BJ (cell line): ENCODE measurements around the gene NEGR1. TPM values are rescaled to one million over a fixed set of nuclear protein-coding genes. Genes with fewer than 3 reads are reported as not detected.

Experiments used
- CTCF ChIA-PET: fragments of 350-600 bp; formaldehyde crosslinking; extraction: SDS; loops from one replicate; lab custom pipeline; 2021; ENCODE audit warnings: antibody characterized with exemption, inconsistent platforms; lab: Yijun Ruan, JAX
- POLR2A ChIA-PET: fragments of 300-600 bp; sonication (Branson Sonifier 250); formaldehyde crosslinking; extraction: SDS; loops from one replicate; lab custom pipeline; 2021; ENCODE audit warnings: antibody characterized with exemption; lab: Charles Lee
- DNase-seq: peaks from one replicate; pipeline ENCODE4 v3.0.0-alpha.2; 2011; ENCODE audit warnings: low read depth
- H3K27me3 ChIP-seq: 2 replicates; pipeline ENCODE4 v1.6.0; 2011; ENCODE audit warnings: low read length; ENCODE audit not compliant: control insufficient read depth, insufficient read depth
- H3K36me3 ChIP-seq: 2 replicates; pipeline ENCODE4 v1.5.1; 2011; ENCODE audit warnings: low read length; ENCODE audit not compliant: control insufficient read depth, insufficient read depth
- H3K4me3 ChIP-seq: 2 replicates; pipeline ENCODE4 v1.5.1; 2011; ENCODE audit warnings: low read depth, mild to moderate bottlenecking, control low read depth, low read length
- polyA plus RNA-seq: library from polyadenylated mRNA; depleted of rRNA; stranded (reverse); fragments of >200 nt; gene quantifications from 2 replicates; pipeline ENCODE4 v1.2.3, GENCODE V29; 2011
- TF ChIP-seq, protein P1 (sequence below): IDR thresholded peaks from 2 replicates; pipeline ENCODE4 v1.5.1; 2011; ENCODE audit warnings: low read depth, mild to moderate bottlenecking, control low read depth, inconsistent platforms, low read length, moderate library complexity; ENCODE audit not compliant: insufficient read depth

NEGR1 gene
- polyA plus RNA-seq, 1 experiment = 15.4 TPM

DNA sequence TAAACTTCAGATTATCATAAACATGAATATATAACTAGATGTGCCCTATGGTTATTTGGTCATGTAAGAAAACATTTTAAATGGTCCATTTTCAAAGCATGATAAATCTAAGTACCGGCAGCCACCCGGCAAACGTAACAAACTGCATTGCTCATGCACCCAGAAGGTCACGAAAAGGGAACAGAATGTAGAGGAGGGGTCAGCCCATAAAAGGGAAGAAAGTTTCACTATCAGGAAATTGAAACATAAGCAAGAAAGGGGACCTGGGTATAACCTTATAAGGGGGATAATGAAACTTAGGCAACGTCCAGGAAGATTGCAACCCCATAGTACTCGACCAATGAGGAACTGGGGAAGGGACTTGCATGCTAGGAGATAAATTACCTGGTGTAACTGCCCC is 780.3 kb downstream of the NEGR1 start:
- ChIA-PET CTCF (no interaction called here), POLR2A (interaction anchor here (0.6 kb wide), 1 partner anchor 17 kb away, joined by 7 read pairs; no protein-coding TSS in a partner anchor)

DNA sequence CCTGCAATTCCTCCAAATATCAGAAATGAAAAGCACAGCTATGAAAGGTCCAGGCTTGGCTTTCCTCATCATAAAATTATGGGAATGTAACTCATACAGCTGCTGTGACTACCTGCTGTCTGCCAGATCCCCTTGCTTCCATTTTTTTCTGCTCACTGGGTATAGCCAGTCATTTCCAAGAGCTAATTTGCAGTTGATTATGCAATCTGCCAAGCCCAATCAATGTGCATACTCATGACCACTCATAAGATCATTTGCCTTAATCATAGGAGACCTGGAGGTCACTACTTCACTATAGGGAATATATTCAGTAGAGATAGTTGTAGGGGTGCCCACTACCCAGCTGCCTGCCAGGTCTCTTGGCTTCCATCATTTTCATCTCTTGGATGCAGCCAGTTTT is 783.8 kb downstream of the NEGR1 start:
- ChIA-PET CTCF (no interaction called here), POLR2A (no interaction called here)
- H3K27me3 ChIP-seq = no peaks in the 10 kb centered on the region
- no peak overlapping the region for H3K4me3 ChIP-seq
- TF ChIP-seq, protein P1, sequence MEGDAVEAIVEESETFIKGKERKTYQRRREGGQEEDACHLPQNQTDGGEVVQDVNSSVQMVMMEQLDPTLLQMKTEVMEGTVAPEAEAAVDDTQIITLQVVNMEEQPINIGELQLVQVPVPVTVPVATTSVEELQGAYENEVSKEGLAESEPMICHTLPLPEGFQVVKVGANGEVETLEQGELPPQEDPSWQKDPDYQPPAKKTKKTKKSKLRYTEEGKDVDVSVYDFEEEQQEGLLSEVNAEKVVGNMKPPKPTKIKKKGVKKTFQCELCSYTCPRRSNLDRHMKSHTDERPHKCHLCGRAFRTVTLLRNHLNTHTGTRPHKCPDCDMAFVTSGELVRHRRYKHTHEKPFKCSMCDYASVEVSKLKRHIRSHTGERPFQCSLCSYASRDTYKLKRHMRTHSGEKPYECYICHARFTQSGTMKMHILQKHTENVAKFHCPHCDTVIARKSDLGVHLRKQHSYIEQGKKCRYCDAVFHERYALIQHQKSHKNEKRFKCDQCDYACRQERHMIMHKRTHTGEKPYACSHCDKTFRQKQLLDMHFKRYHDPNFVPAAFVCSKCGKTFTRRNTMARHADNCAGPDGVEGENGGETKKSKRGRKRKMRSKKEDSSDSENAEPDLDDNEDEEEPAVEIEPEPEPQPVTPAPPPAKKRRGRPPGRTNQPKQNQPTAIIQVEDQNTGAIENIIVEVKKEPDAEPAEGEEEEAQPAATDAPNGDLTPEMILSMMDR = no peak
- DNase-seq = no peak
- H3K36me3 ChIP-seq = no peaks in the 10 kb centered on the region

More for the DNA sequence above, 780.3 kb downstream of the NEGR1 start:
- DNase-seq = no peak
- Histone ChIP-seq H3K27me3 (no peaks in the 10 kb centered on the region), H3K36me3 (no peaks in the 10 kb centered on the region), H3K4me3 (no peak overlapping the region)
- TF ChIP-seq, protein P1 = no peak

DNA sequence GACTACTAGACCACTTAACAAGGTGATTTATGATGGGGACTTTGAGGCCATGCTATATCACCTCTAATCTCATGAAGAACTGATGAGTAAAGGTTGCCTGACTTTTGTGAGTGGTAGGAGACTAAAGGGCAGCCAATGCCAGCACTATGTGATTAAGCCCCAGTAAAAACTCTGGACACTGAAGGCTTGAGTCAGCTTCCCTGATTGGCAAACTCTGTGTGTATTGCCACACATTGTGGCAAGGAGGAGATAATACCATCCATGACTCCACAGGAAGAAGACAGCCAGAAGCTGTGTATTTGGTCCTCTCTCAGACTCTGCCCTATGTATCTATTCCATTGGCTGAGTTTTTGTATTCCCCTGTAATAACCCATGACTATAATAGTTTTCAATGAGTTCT is 788.2 kb downstream of the NEGR1 start:
- no peak for DNase-seq
- POLR2A ChIA-PET = no interaction called here
- CTCF ChIA-PET = no interaction called here

DNA sequence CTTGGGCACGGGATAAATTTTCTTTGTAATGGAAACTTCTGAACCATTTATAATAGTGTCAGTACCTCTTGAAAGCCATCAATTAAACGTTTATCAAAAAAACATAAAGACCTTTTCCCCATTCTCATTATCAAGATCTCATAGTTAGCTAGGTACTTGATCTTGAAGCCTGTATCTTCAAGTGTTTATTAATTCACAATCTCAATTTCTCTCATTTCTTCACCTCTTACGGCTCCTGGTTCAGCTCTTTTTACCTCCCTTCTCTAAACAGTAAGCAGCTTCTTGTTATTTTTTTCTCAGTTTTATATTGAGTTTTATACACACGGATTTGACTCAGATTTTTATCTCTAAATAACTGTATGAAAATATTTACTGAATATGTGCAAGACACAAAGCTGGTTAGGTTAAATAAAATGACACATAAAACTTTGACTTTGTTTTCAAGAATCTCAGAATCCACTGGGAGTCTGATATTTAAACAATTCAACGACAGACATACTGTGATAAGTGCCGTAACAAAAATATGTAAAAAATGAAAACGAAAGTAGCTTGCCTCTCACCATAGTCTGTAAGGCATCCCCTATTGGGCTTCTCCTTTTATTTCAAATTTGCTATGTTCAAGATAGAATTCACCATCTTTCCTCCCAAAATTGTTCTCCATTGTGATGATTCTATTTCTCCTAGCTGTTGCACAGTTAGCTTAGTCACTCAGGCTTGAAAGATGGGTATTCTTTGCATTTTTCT is 789.9 kb downstream of the NEGR1 start:
- CTCF ChIA-PET = no interaction called here
- Histone ChIP-seq H3K27me3 (no peaks in the 10 kb centered on the region), H3K36me3 (no peaks in the 10 kb centered on the region), H3K4me3 (no peak overlapping the region)
- POLR2A ChIA-PET = interaction anchor here (0.7 kb wide), 1 partner anchor 85 kb away, joined by 4 read pairs; no protein-coding TSS in a partner anchor
- no peak for DNase-seq
- TF ChIP-seq, protein P1 = no peak

More for the DNA sequence above, 788.2 kb downstream of the NEGR1 start:
- Histone ChIP-seq H3K27me3 (no peaks in the 10 kb centered on the region), H3K4me3 (no peak overlapping the region), H3K36me3 (no peaks in the 10 kb centered on the region)
- TF ChIP-seq, protein P1 = no peak

DNA sequence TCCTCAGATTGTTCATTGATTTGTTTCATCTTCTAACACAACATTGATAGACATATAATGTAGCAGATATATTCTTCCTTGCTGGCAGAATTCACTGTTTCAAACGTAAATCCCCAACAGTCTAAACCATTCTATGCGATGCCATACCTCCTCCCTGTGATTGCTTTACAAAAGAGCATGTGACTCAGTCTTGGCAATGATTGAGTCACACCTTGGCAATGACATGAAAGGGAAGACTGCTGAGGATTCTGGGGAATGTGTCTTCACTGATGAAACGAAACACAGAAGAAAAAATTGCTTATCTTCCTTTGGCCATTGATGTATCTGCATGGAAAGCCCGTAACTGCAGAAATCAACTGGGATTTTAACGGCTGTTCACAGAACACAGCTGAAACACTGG is 791.9 kb downstream of the NEGR1 start:
- CTCF ChIA-PET = no interaction called here
- POLR2A ChIA-PET = no interaction called here
- Histone ChIP-seq H3K36me3 (no peaks in the 10 kb centered on the region), H3K27me3 (no peaks in the 10 kb centered on the region), H3K4me3 (no peak overlapping the region)
- TF ChIP-seq, protein P1 = no peak
- no peak for DNase-seq
